HEK293 (cell line): ENCODE measurements around the gene BCL7C.

Experiments used
- CTCF ChIA-PET: fragments of 350-600 bp; formaldehyde crosslinking; extraction: SDS; loops from one replicate; lab custom pipeline; 2021; ENCODE audit warnings: antibody characterized with exemption; lab: Yijun Ruan, JAX
- POLR2A ChIA-PET: fragments of 300-600 bp; formaldehyde crosslinking; extraction: SDS; loops from one replicate; lab custom pipeline; 2020; ENCODE audit warnings: antibody characterized with exemption, inconsistent platforms; lab: Yijun Ruan, JAX
- H3K27ac ChIP-seq: fragments of 200-500 bp; sonication (Bioruptor generic); 2 replicates; pipeline ENCODE4 v1.5.1; 2014; ENCODE audit warnings: low read depth, low read length, control low read depth, inconsistent platforms; ENCODE audit errors: extremely low read depth
- H3K36me3 ChIP-seq, 2 experiments: fragments of 200-500 bp in 1 of 2; sonication (Bioruptor generic) in 1 of 2; 1 replicate in 1 of 2; 2 replicates in 1 of 2; pipeline ENCODE4 v1.5.1; 2014 to 2017; ENCODE audit warnings: inconsistent platforms in 2 of 2, low read length in 2 of 2; ENCODE audit not compliant: control insufficient read depth in 2 of 2, insufficient read depth in 1 of 2
- H3K4me1 ChIP-seq: fragments of 200-500 bp; sonication (Bioruptor generic); 2 replicates; pipeline ENCODE4 v1.5.1; 2014; ENCODE audit warnings: mild to moderate bottlenecking, low read length, inconsistent platforms; ENCODE audit not compliant: control insufficient read depth, insufficient read depth
- H3K4me3 ChIP-seq: 2 replicates; pipeline ENCODE4 v1.5.1; 2011; ENCODE audit warnings: low read depth, mild to moderate bottlenecking, control low read depth, low read length, moderate library complexity
- H3K9me3 ChIP-seq: fragments of 200-500 bp; sonication (Bioruptor generic); 2 replicates; pipeline ENCODE4 v1.5.1; 2014; ENCODE audit warnings: low read depth, low read length, inconsistent platforms; ENCODE audit not compliant: control insufficient read depth, insufficient read depth
- EGR2 ChIP-seq: fragments of 450-650 bp; formaldehyde crosslinking; IDR thresholded peaks from 2 replicates; pipeline ENCODE4 v1.5.1; 2016; ENCODE audit warnings: low read depth, missing biosample characterization, missing genetic modification characterization
- GFI1B ChIP-seq: fragments of 450-650 bp; formaldehyde crosslinking; IDR thresholded peaks from 2 replicates; pipeline ENCODE4 v1.5.1; 2016; ENCODE audit warnings: missing biosample characterization, missing genetic modification characterization
- GLI4 ChIP-seq: fragments of 450-650 bp; formaldehyde crosslinking; IDR thresholded peaks from 2 replicates; pipeline ENCODE4 v1.5.1; 2016; ENCODE audit warnings: missing biosample characterization, missing genetic modification characterization
- KLF8 ChIP-seq: fragments of 450-650 bp; formaldehyde crosslinking; IDR thresholded peaks from 2 replicates; pipeline ENCODE4 v1.5.1; 2016; ENCODE audit warnings: missing biosample characterization, missing genetic modification characterization
- PRDM10 ChIP-seq: fragments of 450-650 bp; formaldehyde crosslinking; IDR thresholded peaks from 2 replicates; pipeline ENCODE4 v1.5.1; 2016; ENCODE audit warnings: missing biosample characterization, missing genetic modification characterization
- SP2 ChIP-seq: fragments of 450-650 bp; formaldehyde crosslinking; IDR thresholded peaks from 2 replicates; pipeline ENCODE4 v1.5.1; 2016; ENCODE audit warnings: missing biosample characterization, missing genetic modification characterization
- SP3 ChIP-seq: fragments of 450-650 bp; formaldehyde crosslinking; IDR thresholded peaks from 2 replicates; pipeline ENCODE4 v1.5.1; 2016; ENCODE audit warnings: missing biosample characterization, missing genetic modification characterization
- ZBTB10 ChIP-seq: fragments of 450-650 bp; formaldehyde crosslinking; IDR thresholded peaks from 2 replicates; pipeline ENCODE4 v1.5.1; 2016; ENCODE audit warnings: missing biosample characterization, missing genetic modification characterization
- ZBTB20 ChIP-seq: fragments of 450-650 bp; formaldehyde crosslinking; IDR thresholded peaks from 2 replicates; pipeline ENCODE4 v1.5.1; 2016; ENCODE audit warnings: missing biosample characterization, missing genetic modification characterization
- ZFHX2 ChIP-seq: fragments of 450-650 bp; formaldehyde crosslinking; conservative IDR thresholded peaks from 2 replicates; pipeline ENCODE4 v1.5.1; 2016; ENCODE audit warnings: missing biosample characterization, missing genetic modification characterization
- ZIC2 ChIP-seq: fragments of 450-650 bp; formaldehyde crosslinking; IDR thresholded peaks from 2 replicates; pipeline ENCODE4 v1.5.1; 2016; ENCODE audit warnings: missing biosample characterization, missing genetic modification characterization
- ZNF155 ChIP-seq: fragments of 450-650 bp; formaldehyde crosslinking; IDR thresholded peaks from 2 replicates; pipeline ENCODE4 v1.5.1; 2016; ENCODE audit warnings: missing biosample characterization, missing genetic modification characterization
- ZNF623 ChIP-seq: fragments of 450-650 bp; formaldehyde crosslinking; IDR thresholded peaks from 2 replicates; pipeline ENCODE4 v1.5.1; 2016; ENCODE audit warnings: missing biosample characterization, missing genetic modification characterization
- ZNF664 ChIP-seq: fragments of 450-650 bp; formaldehyde crosslinking; IDR thresholded peaks from 2 replicates; pipeline ENCODE4 v1.5.1; 2016; ENCODE audit warnings: missing biosample characterization, missing genetic modification characterization
- ZNF677 ChIP-seq: fragments of 450-650 bp; IDR thresholded peaks from 2 replicates; pipeline ENCODE4 v1.5.0; 2018; ENCODE audit warnings: missing biosample characterization, mild to moderate bottlenecking, missing genetic modification characterization, moderate library complexity
- ZNF704 ChIP-seq: fragments of 450-650 bp; formaldehyde crosslinking; IDR thresholded peaks from 2 replicates; pipeline ENCODE4 v1.5.1; 2016; ENCODE audit warnings: missing biosample characterization, missing genetic modification characterization
- ZNF76 ChIP-seq: fragments of 450-650 bp; formaldehyde crosslinking; IDR thresholded peaks from 2 replicates; pipeline ENCODE4; 2016; ENCODE audit warnings: low read depth, missing biosample characterization, missing genetic modification characterization, borderline replicate concordance
- ZNF830 ChIP-seq: fragments of 450-650 bp; IDR thresholded peaks from 2 replicates; pipeline ENCODE4 v1.5.0; 2018; ENCODE audit warnings: missing biosample characterization, missing genetic modification characterization, low read depth, mild to moderate bottlenecking, moderate library complexity
- ZNF843 ChIP-seq: fragments of 450-650 bp; formaldehyde crosslinking; IDR thresholded peaks from 2 replicates; pipeline ENCODE4 v1.5.1; 2016; ENCODE audit warnings: missing biosample characterization, missing genetic modification characterization
- ZSCAN16 ChIP-seq: fragments of 450-650 bp; formaldehyde crosslinking; IDR thresholded peaks from 2 replicates; pipeline ENCODE4 v1.5.1; 2016; ENCODE audit warnings: missing biosample characterization, missing genetic modification characterization
- TF ChIP-seq, protein P1 (sequence below): fragments of 450-650 bp; formaldehyde crosslinking; IDR thresholded peaks from 2 replicates; pipeline ENCODE4 v1.5.1; 2017; ENCODE audit warnings: missing biosample characterization, missing genetic modification characterization
- TF ChIP-seq, protein P2 (sequence below): fragments of 450-650 bp; formaldehyde crosslinking; IDR thresholded peaks from 2 replicates; pipeline ENCODE4 v1.5.1; 2016; ENCODE audit warnings: missing biosample characterization, missing genetic modification characterization

The BCL7C gene

GRCh38 chr16:30928390-30928789, 34.5 kb upstream of the BCL7C start:
- POLR2A ChIA-PET: interaction anchor here (0.6 to 2.6 kb wide), 7 partner anchors 13 to 829 kb away, joined by 3 to 15 read pairs (median 4); partner anchors contain the start of gene PHKG2

GRCh38 chr16:30927789-30928378, 34.0 kb upstream of the BCL7C start:
- peaks cover 0 to 74% of the 10 kb centered on the region in 2 experiments; a peak in 2 of 3 replicates for H3K36me3 ChIP-seq
- POLR2A ChIA-PET: interaction anchor here (0.6 to 2.6 kb wide), 9 partner anchors 13 to 1245 kb away, joined by 3 to 15 read pairs (median 3); partner anchors contain the start of gene PHKG2
- H3K27ac ChIP-seq: no peak overlapping the region
- no peaks in the 10 kb centered on the region for H3K4me1 ChIP-seq
- H3K4me3 ChIP-seq: no peak overlapping the region
- no peaks in the 10 kb centered on the region for H3K9me3 ChIP-seq
- CTCF ChIA-PET: interaction anchor here (0.5 to 1.7 kb wide), 7 partner anchors 15 to 941 kb away, joined by 3 to 6 read pairs (median 5); no protein-coding TSS in a partner anchor
- TF ChIP-seq ZNF623 (tag by site-specific recombination): no peak
- TF ChIP-seq ZIC2 (tag by site-specific recombination): peak; percentile 44; the same call in 1 of the 2 replicates
- no peak for TF ChIP-seq GLI4
- TF ChIP-seq, protein P1, sequence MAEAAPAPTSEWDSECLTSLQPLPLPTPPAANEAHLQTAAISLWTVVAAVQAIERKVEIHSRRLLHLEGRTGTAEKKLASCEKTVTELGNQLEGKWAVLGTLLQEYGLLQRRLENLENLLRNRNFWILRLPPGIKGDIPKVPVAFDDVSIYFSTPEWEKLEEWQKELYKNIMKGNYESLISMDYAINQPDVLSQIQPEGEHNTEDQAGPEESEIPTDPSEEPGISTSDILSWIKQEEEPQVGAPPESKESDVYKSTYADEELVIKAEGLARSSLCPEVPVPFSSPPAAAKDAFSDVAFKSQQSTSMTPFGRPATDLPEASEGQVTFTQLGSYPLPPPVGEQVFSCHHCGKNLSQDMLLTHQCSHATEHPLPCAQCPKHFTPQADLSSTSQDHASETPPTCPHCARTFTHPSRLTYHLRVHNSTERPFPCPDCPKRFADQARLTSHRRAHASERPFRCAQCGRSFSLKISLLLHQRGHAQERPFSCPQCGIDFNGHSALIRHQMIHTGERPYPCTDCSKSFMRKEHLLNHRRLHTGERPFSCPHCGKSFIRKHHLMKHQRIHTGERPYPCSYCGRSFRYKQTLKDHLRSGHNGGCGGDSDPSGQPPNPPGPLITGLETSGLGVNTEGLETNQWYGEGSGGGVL (tag by site-specific recombination): peak; percentile 83
- TF ChIP-seq PRDM10 (tag by site-specific recombination): 0 out of 2 replicates have a peak, but pooled peaks have one; percentile 34
- TF ChIP-seq ZNF76 (tag by site-specific recombination): peak; percentile 99
- TF ChIP-seq ZBTB20 (tag by site-specific recombination): peak; percentile 38; the same call in 1 of the 2 replicates
- peak; percentile 65 for TF ChIP-seq EGR2
- TF ChIP-seq SP2 (tag by site-specific recombination): peak; percentile 53
- 0 out of 2 replicates have a peak, but pooled peaks have one; percentile 28 for TF ChIP-seq KLF8 (tag by site-specific recombination)
- no peak for TF ChIP-seq ZNF704 (tag by site-specific recombination)
- TF ChIP-seq, protein P2, sequence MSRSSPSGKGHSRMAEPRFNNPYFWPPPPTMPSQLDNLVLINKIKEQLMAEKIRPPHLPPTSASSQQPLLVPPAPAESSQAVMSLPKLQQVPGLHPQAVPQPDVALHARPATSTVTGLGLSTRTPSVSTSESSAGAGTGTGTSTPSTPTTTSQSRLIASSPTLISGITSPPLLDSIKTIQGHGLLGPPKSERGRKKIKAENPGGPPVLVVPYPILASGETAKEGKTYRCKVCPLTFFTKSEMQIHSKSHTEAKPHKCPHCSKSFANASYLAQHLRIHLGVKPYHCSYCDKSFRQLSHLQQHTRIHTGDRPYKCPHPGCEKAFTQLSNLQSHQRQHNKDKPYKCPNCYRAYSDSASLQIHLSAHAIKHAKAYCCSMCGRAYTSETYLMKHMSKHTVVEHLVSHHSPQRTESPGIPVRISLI (tag by site-specific recombination): no peak
- TF ChIP-seq ZNF830: no peak
- peak; percentile 75 for TF ChIP-seq ZFHX2 (tag by site-specific recombination)
- no peak for TF ChIP-seq ZNF664 (tag by site-specific recombination)
- no peak for TF ChIP-seq ZNF155 (tag by site-specific recombination)
- no peak for TF ChIP-seq ZBTB10 (tag by site-specific recombination)
- TF ChIP-seq SP3 (tag by site-specific recombination): peak; percentile 74
- TF ChIP-seq GFI1B (tag by site-specific recombination): no peak

More at GRCh38 chr16:30928390-30928789, 34.5 kb upstream of the BCL7C start:
- Histone ChIP-seq H3K27ac (no peak overlapping the region), H3K4me3 (no peak overlapping the region), H3K4me1 (no peaks in the 10 kb centered on the region), H3K9me3 (no peaks in the 10 kb centered on the region), H3K36me3 (peaks cover 3 to 79% of the 10 kb centered on the region in 2 experiments; a peak in 2 of 3 replicates)
- CTCF ChIA-PET: interaction anchor here (0.5 to 1.7 kb wide), 5 partner anchors 25 to 940 kb away, joined by 3 to 6 read pairs (median 5); no protein-coding TSS in a partner anchor
- TF ChIP-seq ZSCAN16 (tag by site-specific recombination): no peak
- TF ChIP-seq ZNF677 (tag by site-specific recombination): 0 out of 2 replicates have a peak, but pooled peaks have one; percentile 16
- TF ChIP-seq ZNF843 (tag by site-specific recombination): no peak
